Renal cortex interstitium (tissue), 11 donors: ENCODE measurements around the gene TCERG1L. TPM values are rescaled to one million over a fixed set of nuclear protein-coding genes. Genes with fewer than 3 reads are reported as not detected.
"Not testable (repeated sequence)": the region's sequence is repeated elsewhere in the genome, so short reads cannot be mapped to it uniquely, and the experiment has no call there.

Experiments used
- DNase-seq, 11 donors: peaks; one replicate each; pipeline ENCODE4 v3.0.0-alpha.2; 2013; ENCODE audit warnings: low read depth in 9 of 11, low spot score in 4 of 11; ENCODE audit errors: extremely low read depth in 1 of 11
- polyA plus RNA-seq, 3 donors: library from polyadenylated mRNA; unstranded; fragments of 120-200 nt; gene quantifications; one replicate each; pipeline ENCODE4 v1.2.1, GENCODE V29; 2013; ENCODE audit not compliant: insufficient read length in 3 of 3

The TCERG1L gene
- polyA plus RNA-seq, 3 donors: 1.1 to 2.4 (median 1.3) TPM

GRCh38 chr10:131161087-131161486, 150.4 kb downstream of the TCERG1L start:
- DNase-seq: no peak

GRCh38 chr10:131160219-131160875, 151.2 kb downstream of the TCERG1L start:
- DNase-seq: no peak

GRCh38 chr10:131159771-131160170, 151.8 kb downstream of the TCERG1L start:
- DNase-seq: no peak

- no peak for DNase-seq
These were observed 152.8 kb downstream of the TCERG1L start for GRCh38 chr10:131158695-131159094.

GRCh38 chr10:131157899-131158298, 153.6 kb downstream of the TCERG1L start:
- no peak for DNase-seq

- no peak for DNase-seq
These were observed 155.7 kb downstream of the TCERG1L start for GRCh38 chr10:131155876-131156230.

- no peak for DNase-seq
These were observed 156.2 kb downstream of the TCERG1L start for GRCh38 chr10:131155218-131155875.

GRCh38 chr10:131154306-131155025, 157.1 kb downstream of the TCERG1L start:
- DNase-seq: no peak

GRCh38 chr10:131152456-131152855, 159.1 kb downstream of the TCERG1L start:
- DNase-seq: not testable (repeated sequence)

GRCh38 chr10:131150126-131150525, 161.4 kb downstream of the TCERG1L start:
- DNase-seq: no peak

- no peak for DNase-seq
These were observed 161.9 kb downstream of the TCERG1L start for GRCh38 chr10:131149586-131149985.

- no peak for DNase-seq
These were observed 162.4 kb downstream of the TCERG1L start for GRCh38 chr10:131149111-131149510.

GRCh38 chr10:131148270-131148669, 163.3 kb downstream of the TCERG1L start:
- DNase-seq: no peak

- DNase-seq: no peak
These were observed 164.1 kb downstream of the TCERG1L start for GRCh38 chr10:131147301-131147975.

GRCh38 chr10:131146790-131147189, 164.7 kb downstream of the TCERG1L start:
- no peak for DNase-seq

- DNase-seq: no peak
These were observed 165.8 kb downstream of the TCERG1L start for GRCh38 chr10:131145756-131146155.

- DNase-seq: no peak
These were observed 166.7 kb downstream of the TCERG1L start for GRCh38 chr10:131144711-131145375.

GRCh38 chr10:131144196-131144595, 167.3 kb downstream of the TCERG1L start:
- DNase-seq: no peak

- no peak for DNase-seq
These were observed 167.9 kb downstream of the TCERG1L start for GRCh38 chr10:131143425-131144165.
